Body of pancreas (tissue), 4 donors: ENCODE results near the gene TRPV6.

Source experiments
- POLR2A ChIP-seq, 3 donors: fragments of 450-650 bp; IDR thresholded peaks; one replicate each; pipeline ENCODE4 v1.6.1; 2016; ENCODE audit warnings: antibody characterized with exemption in 3 of 3, mild to moderate bottlenecking in 2 of 3
- TF ChIP-seq, protein P1 (sequence below), 7 experiments: fragments of 450-650 bp in 4 of 7; fragments of 200-600 bp in 3 of 7; sonication (generic) in 3 of 7; IDR thresholded peaks; one replicate each; pipeline ENCODE4 v1.5.1; 2016 to 2019; ENCODE audit warnings: antibody characterized with exemption in 7 of 7

GRCh38 chr7:142869434-142869833 lies 16.1 kb downstream of the TRPV6 start:
- no peak for TF ChIP-seq POLR2A (IDR thresholded peaks at IDR 0.05)
- TF ChIP-seq, protein P1, sequence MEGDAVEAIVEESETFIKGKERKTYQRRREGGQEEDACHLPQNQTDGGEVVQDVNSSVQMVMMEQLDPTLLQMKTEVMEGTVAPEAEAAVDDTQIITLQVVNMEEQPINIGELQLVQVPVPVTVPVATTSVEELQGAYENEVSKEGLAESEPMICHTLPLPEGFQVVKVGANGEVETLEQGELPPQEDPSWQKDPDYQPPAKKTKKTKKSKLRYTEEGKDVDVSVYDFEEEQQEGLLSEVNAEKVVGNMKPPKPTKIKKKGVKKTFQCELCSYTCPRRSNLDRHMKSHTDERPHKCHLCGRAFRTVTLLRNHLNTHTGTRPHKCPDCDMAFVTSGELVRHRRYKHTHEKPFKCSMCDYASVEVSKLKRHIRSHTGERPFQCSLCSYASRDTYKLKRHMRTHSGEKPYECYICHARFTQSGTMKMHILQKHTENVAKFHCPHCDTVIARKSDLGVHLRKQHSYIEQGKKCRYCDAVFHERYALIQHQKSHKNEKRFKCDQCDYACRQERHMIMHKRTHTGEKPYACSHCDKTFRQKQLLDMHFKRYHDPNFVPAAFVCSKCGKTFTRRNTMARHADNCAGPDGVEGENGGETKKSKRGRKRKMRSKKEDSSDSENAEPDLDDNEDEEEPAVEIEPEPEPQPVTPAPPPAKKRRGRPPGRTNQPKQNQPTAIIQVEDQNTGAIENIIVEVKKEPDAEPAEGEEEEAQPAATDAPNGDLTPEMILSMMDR (IDR thresholded peaks at IDR 0.05), result no peak
